ENCODE measurements around the gene ADK. TPM values are rescaled to one million over a fixed set of nuclear protein-coding genes. Genes with fewer than 3 reads are reported as not detected.

ADK gene
- total RNA-seq, 1 donor from 2014 or later: 13.1 TPM

DNA sequence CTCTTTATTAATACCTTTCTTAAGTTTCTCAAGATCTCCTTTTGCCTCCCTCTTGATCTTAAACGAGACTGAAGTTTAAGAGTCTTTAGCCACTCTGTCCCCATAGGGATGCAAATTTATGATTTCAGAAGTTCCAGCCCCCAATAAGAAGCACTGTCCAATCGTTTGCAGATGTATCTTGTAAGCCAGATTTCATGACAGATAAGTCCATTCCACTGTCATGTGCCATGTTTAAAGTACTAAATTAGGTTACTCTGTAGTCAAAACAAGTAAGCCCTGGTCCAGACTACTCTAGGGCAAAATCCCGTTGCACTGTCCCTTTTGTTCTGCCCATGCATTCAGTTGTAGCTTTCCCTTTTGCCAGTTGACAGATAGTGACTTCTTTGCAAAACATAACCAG lies 518.2 kb downstream of the ADK start:
- no peak overlapping the region for H3K27ac Mint-ChIP-seq (ENCODE audit: unreplicated experiment)
- H3K27me3 Mint-ChIP-seq (ENCODE audit: unreplicated experiment): peaks cover 3% of the 10 kb centered on the region
- no peak for DNase-seq (ENCODE audit: low spot score)
- peaks cover 11% of the 10 kb centered on the region for H3K36me3 Mint-ChIP-seq (ENCODE audit: low read depth, unreplicated experiment)
- H3K4me1 Mint-ChIP-seq (ENCODE audit: unreplicated experiment): no peaks in the 10 kb centered on the region
- no peak overlapping the region for H3K4me3 Mint-ChIP-seq (ENCODE audit: unreplicated experiment)
- TF ChIP-seq, protein P1, sequence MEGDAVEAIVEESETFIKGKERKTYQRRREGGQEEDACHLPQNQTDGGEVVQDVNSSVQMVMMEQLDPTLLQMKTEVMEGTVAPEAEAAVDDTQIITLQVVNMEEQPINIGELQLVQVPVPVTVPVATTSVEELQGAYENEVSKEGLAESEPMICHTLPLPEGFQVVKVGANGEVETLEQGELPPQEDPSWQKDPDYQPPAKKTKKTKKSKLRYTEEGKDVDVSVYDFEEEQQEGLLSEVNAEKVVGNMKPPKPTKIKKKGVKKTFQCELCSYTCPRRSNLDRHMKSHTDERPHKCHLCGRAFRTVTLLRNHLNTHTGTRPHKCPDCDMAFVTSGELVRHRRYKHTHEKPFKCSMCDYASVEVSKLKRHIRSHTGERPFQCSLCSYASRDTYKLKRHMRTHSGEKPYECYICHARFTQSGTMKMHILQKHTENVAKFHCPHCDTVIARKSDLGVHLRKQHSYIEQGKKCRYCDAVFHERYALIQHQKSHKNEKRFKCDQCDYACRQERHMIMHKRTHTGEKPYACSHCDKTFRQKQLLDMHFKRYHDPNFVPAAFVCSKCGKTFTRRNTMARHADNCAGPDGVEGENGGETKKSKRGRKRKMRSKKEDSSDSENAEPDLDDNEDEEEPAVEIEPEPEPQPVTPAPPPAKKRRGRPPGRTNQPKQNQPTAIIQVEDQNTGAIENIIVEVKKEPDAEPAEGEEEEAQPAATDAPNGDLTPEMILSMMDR (IDR thresholded peaks at IDR 0.05; ENCODE audit: unreplicated experiment): no peak
- H3K9me3 Mint-ChIP-seq (ENCODE audit: unreplicated experiment): no peaks in the 10 kb centered on the region

DNA sequence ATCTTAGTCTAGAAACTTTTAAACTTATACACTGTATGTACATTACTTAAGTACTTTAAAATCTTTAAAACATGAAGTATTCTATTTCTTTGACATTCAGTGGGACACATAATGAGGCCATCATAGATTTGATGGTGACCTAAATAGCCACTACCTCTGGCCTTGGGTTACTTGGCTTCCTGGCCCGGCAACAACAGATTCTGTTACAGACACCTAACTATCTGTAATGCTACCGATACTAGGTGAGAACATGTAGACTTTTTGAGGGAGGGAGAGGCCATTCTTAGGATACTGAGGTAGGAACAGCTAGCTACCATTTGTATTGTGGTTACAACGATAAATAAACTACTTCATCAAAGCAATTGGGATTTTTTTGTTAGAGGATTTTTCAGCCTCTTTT lies 520.7 kb downstream of the ADK start:
- DNase-seq (ENCODE audit: low spot score): no peak
- TF ChIP-seq, protein P1 (IDR thresholded peaks at IDR 0.05; ENCODE audit: unreplicated experiment): no peak
- Mint-ChIP-seq H3K27me3 (ENCODE audit: unreplicated experiment) (peaks cover 3% of the 10 kb centered on the region), H3K36me3 (ENCODE audit: low read depth, unreplicated experiment) (peaks cover 14% of the 10 kb centered on the region), H3K4me3 (ENCODE audit: unreplicated experiment) (no peak overlapping the region), H3K27ac (ENCODE audit: unreplicated experiment) (no peak overlapping the region), H3K9me3 (ENCODE audit: unreplicated experiment) (no peaks in the 10 kb centered on the region), H3K4me1 (ENCODE audit: unreplicated experiment) (no peaks in the 10 kb centered on the region)

DNA sequence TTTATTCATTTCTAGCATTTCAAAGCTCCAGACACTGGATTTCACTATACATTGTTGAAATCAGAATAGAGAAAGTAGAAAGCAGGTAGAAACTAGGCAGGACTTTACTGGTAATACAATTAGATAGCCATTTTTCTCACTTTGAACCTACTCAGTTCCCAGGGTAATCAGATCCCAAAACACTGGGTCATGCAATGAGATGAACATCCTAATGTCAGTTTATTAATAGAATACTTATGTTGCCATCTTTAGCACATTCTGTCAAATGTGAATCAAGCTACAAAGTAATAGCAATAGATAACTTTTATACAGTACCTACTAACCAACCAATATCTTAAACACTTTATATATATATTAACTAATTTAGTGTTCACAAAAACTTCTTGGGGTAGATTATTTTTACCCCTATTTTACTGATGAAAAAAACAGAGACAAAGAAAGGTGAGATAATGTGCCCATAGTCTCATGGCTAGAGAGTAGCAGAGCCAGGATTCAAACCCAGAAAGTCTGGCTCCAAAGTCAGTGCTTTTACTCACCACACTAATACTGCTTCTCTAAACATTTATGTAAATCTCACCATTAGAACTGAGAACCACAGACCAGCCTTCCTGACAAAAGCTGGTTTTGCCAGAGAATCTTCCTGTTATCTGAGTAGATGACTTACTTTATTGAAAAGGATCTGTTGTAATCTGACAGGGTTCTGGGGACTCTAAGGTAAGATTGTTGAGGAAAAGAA lies 521.6 kb downstream of the ADK start:
- TF ChIP-seq, protein P1 (IDR thresholded peaks at IDR 0.05; ENCODE audit: unreplicated experiment): no peak
- no peak overlapping the region for H3K27ac Mint-ChIP-seq (ENCODE audit: unreplicated experiment)
- no peak for DNase-seq (ENCODE audit: low spot score)

DNA sequence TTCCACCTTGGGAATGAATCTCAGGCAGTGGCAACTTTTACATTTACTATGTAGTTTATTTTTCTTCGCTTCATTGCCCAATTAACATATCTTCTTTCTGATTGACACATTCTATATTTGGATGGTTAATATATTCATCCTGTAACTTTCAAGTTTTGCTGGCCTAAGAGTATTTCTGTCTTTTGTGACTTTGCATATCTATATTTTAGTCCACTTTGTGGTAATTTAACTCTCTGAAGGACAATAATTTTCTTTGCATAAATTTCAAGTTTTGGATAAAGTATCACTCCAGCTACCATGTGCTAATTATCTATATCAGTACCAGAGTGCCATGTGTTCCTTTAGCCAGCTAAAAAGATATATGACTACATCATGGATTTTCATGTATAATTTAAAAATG lies 523.9 kb downstream of the ADK start:
- H3K4me1 Mint-ChIP-seq (ENCODE audit: unreplicated experiment): no peaks in the 10 kb centered on the region
- DNase-seq (ENCODE audit: low spot score): no peak

More for the DNA sequence above, 521.6 kb downstream of the ADK start:
- Mint-ChIP-seq H3K9me3 (ENCODE audit: unreplicated experiment) (no peaks in the 10 kb centered on the region), H3K4me1 (ENCODE audit: unreplicated experiment) (no peaks in the 10 kb centered on the region), H3K36me3 (ENCODE audit: low read depth, unreplicated experiment) (peaks cover 14% of the 10 kb centered on the region), H3K27me3 (ENCODE audit: unreplicated experiment) (peaks cover 3% of the 10 kb centered on the region), H3K4me3 (ENCODE audit: unreplicated experiment) (peak overlapping the region; percentile 59)

DNA sequence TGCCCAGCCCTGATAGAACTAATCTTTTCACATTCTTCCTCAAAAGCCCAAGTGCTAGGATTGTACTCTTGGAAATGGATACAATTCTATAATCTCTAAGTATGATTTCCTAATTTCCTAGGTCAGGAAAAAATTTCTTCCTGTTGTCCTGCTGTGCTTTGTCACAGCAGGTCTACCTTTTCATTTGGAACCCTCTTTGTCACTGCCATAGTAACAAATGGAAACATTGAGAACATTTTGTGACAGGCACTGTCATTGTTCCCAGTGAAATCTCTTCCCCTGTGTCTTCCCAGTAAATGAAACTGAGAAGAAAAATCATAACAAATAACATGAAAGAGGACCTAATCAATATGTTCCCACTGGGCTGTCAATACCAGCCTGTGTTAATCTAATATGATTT lies 524.5 kb downstream of the ADK start:
- H3K27me3 Mint-ChIP-seq (ENCODE audit: unreplicated experiment): peaks cover 3% of the 10 kb centered on the region
- H3K36me3 Mint-ChIP-seq (ENCODE audit: low read depth, unreplicated experiment): peaks cover 14% of the 10 kb centered on the region
- TF ChIP-seq, protein P1 (IDR thresholded peaks at IDR 0.05; ENCODE audit: unreplicated experiment): no peak
- DNase-seq (ENCODE audit: low spot score): no peak
- no peaks in the 10 kb centered on the region for H3K4me1 Mint-ChIP-seq (ENCODE audit: unreplicated experiment)
- no peaks in the 10 kb centered on the region for H3K9me3 Mint-ChIP-seq (ENCODE audit: unreplicated experiment)
- no peak overlapping the region for H3K27ac Mint-ChIP-seq (ENCODE audit: unreplicated experiment)
- H3K4me3 Mint-ChIP-seq (ENCODE audit: unreplicated experiment): no peak overlapping the region

More for the DNA sequence above, 523.9 kb downstream of the ADK start:
- no peaks in the 10 kb centered on the region for H3K9me3 Mint-ChIP-seq (ENCODE audit: unreplicated experiment)
- peak overlapping the region; percentile 27 for H3K27ac Mint-ChIP-seq (ENCODE audit: unreplicated experiment)
- peaks cover 14% of the 10 kb centered on the region for H3K36me3 Mint-ChIP-seq (ENCODE audit: low read depth, unreplicated experiment)
- H3K27me3 Mint-ChIP-seq (ENCODE audit: unreplicated experiment): peaks cover 3% of the 10 kb centered on the region
- no peak overlapping the region for H3K4me3 Mint-ChIP-seq (ENCODE audit: unreplicated experiment)
- TF ChIP-seq, protein P1 (IDR thresholded peaks at IDR 0.05; ENCODE audit: unreplicated experiment): no peak

Data from endothelial cell (in vitro differentiated cells).